Mucosa of gallbladder (tissue), 1 donor: ENCODE results near the gene PTPRN2. TPM values are rescaled to one million over a fixed set of nuclear protein-coding genes. Genes with fewer than 3 reads are reported as not detected.

Experiments
- DNase-seq: peaks from one replicate; pipeline ENCODE4 v3.0.0-alpha.2; 2020; ENCODE audit warnings: low spot score
- total RNA-seq: library from RNA; stranded (reverse); gene quantifications from one replicate; pipeline ENCODE4 v1.2.1, GENCODE V29; 2021
- donor health status: DM: no; HTN: no; CAD: no.

The PTPRN2 gene
- total RNA-seq, 1 donor from 2014 or later, result 11.9 TPM

DNA sequence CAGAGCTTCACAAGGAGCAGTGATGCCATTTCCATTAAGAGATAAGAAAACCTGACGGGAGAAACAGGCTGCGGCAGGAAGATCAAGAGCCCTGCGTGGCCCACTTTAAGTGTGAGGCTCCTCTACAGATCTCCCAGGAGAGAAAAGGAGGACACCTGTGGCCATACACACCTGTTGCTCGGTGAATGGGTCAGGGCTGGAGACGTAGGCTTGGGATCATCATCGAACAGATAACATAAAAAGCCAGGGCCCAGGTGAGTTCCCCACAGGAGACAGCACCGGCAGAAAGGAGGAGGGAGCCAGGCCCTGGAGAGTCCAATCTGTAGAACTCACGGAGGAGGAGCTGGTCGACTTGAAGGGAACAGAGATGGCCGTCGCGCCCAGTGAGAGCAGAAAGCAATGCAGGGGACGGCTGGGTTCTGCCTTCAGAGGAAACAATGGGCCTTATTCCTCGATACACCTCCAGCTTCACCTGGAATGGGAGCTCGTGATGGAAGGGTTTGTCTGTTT, 694.0 kb downstream of the PTPRN2 start:
- DNase-seq, result no peak

DNA sequence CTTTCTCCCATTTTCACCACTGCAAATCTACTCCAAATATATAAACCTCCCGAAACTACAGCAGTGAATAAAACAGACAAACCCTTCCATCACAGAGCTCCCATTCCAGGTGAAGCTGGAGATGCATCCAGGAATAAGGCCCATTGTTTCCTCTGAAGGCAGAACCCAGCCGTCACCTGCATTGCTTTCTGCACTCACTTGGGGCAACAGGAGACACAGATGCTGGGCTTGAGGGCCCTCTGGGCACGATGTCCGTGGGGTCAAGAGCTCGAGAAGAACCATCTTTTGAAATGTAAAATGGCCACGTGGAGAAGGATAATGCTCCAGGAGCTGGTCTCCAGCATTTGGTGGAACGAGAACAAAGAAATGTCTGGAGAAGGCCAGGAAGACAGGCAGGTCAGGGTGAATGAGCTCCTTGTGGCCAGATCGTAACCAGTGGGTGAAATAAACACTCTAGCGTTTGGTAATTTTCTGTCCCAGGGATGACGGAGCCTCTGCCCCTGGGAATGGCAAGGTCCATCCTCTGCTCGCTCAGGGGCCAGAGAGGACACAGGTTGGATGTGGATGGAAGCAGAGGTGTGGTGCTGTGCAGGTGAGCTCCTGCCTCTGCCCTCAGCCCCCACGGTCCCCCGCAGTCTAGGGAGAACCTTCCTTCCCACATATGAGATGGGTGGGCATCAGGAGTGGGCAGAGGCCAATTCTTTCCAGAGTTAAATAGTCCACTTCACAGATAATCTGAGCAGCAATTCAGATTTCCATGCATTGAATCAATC, 694.7 kb downstream of the PTPRN2 start:
- no peak for DNase-seq

DNA sequence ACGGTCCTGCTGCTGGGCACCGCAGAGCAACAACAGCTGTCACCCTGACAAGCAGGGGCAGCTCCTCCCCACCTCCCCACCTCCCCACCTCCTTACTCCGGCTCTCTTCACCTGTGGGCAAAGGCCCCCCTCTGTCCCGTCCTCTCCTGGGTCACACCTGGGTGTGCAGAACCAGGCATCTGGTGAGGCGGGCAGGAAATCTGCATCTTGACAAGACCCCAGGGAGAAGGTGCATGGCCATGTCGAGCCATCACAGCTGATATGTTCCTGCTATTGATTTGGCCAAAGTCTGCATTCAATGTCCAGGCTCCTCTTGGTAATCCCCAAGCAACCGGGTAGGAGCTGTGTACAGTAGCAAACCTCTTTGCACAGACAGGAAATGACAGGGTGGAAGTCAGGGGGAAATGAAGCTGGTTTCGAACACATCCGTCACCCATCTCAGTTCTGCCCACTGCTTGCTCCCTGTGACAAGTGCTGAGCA, 696.7 kb downstream of the PTPRN2 start:
- DNase-seq, result no peak

DNA sequence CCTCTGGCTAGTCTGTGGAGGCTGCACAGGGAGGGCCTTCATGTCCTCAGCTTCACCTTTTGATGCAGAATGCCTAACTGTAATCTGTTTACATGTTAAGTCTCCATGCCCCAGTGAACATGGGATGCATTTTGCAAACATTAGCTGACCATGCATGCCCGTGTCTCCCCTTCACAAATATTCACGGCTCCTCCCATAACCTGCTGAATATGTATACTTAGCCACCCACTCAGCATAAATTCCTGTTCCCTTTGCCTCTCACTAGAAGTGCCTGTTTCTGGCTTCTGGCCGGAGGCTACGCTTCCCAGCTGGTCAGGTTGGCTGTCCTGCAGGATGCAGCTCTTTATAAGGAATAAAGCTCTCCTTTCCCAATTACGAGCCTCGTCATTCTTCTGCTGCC, 698.1 kb downstream of the PTPRN2 start:
- DNase-seq, result no peak

DNA sequence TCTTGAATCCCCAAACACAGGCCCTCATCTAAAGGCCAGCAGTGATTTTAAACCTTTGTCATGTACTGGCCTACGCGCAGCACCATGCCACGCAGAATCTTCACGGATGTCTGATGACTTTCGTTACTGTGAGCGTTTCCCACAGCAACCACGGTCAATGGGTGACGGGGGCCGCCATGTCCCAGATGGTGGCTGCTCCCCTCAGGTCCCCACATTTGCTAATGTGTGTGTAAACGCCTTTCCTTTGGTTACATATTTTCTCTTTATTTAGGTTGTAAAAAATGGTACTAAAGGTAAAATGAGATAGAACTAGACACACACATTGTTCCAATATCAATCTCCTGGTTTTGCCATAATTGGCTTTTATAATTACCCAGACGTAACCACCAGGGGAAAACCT, 699.0 kb downstream of the PTPRN2 start:
- DNase-seq, result no peak

DNA sequence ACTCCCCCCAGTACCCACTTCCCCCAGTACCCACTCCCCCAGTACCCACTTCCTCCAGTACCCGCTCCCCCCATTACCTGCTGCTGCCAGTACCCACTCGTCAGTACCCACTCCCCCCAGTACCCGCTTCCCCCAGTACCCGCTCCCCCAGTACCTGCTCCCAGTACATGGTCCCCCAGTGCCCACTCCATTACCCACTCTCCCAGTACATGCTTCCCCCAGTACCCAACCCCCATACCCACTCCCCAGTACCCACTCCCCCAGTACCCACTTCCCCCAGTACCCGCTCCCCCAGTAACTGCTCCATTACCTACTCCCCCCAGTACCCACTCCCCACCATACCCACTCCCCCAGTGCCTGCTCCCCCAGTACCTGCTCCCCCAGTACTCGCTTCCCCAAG, 700.2 kb downstream of the PTPRN2 start:
- DNase-seq, result no peak

DNA sequence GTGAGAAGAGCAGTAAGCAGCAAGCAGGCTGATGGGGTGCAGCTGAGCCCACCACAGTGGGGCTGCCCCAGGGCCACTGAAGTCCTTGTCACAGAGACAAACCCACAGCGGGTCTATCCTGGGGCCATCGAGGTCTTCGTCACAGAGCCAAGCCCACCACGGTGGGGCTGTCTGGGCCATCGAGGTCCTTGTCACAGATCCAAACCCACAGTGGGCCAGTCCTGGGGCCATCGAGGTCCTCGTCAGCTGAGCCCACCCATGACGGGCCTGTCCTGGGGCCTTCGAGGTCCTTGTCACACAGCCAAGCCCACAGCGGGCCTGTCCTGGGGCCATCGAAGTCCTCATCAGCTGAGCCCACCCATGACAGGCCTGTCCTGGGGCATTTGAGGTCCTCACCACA, 700.9 kb downstream of the PTPRN2 start:
- no peak for DNase-seq

DNA sequence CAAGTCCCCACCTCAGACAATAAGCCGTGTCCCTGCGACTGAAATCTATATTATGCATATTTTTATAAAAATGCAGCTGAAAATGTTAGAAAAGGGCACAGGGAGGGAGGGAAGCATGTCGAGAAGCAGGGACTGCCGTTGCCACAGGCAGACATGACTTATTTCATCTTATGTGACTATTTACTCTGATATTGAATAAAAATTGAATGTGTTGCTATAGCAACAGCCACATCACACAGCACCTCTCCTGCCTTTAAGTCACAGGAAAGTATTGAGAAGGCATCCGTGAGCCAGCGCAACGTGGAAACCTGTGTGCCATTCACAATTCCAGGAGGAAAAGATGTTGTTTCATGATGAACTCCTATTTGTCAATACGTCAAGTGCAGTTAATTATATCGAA, 701.4 kb downstream of the PTPRN2 start:
- no peak for DNase-seq

DNA sequence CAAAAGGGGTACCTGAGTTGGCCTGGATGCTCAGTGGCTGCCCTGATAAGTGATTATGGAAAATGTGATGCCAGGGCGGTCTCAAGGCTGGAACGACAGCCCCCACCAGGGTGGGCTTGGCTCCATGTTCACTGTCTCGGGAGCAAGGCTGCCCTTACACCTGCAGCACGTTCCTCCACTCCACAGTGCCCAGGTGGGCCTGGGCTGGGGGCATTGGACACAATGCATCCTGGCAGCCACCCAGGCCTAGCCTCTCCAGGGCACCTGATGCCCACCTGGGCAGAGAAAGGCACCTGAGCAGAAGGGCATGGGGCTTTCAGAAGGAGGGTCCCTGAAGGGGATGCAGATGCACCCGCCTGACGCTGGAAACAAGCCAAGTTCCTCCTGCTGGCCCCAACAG, 702.5 kb downstream of the PTPRN2 start:
- DNase-seq, result no peak

DNA sequence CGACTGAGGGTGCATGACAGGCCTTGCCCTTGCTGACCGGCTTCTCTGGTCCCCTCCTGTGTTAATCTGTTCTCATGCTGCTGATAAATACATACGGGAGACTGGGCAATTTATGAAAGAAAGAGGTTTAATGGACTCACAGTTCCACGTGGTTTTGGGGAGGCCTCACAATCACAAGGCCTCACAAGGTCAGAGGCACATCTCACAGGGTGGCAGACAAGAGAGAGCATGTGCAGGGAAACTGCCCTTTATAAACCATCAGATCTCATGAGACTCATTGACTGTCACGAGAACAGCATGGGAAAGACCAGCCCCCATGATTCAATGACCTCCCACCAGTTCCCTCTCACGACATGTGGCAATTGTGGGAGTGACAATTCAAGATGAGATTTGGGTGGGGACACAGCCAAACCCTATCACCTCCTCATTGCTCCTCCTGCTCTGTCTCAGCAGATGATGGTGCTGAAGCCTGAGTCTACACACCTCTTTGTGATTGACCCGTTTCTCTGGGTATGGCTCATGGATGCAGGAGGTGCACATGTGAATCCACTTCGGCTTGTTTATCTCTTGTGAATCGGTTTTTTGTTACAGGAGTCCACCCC, 703.1 kb downstream of the PTPRN2 start:
- no peak for DNase-seq

DNA sequence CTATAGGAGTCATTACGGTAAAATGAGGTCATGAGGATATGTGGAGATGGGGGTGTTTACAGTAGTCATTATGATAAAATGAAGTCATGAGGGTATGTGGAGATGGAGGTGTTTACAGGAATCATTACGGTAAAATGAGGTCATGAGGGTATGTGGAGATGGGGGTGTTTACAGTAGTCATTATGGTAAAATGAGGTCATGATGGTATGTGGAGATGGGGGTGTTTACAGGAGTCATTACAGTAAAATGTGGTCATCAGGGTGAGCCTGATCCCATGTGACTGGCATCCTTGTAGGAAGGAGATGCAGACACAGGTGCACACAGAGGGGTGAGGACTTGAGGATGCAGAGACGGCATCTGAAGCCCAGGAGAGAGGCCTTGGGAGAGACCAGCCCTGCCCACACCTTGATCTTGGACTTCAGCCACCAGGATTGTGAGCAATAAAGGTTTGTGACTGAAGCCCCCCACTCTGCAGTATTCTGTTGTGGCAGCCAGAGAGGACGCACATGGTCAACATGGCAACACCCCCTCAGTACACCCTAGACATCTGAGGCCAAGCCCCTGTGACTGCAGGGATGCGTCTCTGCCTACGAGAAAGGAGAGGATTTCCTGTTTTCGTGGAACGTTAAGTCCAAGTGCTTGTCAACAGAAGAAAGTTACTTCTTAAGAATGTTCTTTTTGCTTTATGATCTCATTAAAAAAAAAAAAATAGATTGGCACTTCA, 706.4 kb downstream of the PTPRN2 start:
- no peak for DNase-seq

DNA sequence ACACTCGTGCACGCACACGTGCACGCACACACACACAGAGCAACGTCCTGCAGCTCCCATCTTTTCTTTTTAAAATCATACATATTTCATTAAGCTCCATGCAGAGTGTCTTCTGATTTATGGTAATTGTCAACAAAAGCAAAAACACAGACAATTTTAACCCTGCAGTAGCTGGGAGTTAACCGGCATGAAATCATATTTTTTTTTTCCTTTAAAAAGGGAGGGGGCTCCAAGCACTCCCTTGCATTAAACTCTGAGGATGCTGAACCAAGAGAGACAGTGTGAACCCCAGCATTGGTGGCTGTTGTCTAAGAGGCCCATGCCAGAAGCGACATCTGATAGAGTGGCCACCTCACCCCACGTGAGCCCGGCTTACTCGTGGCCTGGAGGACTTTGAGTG, 708.2 kb downstream of the PTPRN2 start:
- no peak for DNase-seq

DNA sequence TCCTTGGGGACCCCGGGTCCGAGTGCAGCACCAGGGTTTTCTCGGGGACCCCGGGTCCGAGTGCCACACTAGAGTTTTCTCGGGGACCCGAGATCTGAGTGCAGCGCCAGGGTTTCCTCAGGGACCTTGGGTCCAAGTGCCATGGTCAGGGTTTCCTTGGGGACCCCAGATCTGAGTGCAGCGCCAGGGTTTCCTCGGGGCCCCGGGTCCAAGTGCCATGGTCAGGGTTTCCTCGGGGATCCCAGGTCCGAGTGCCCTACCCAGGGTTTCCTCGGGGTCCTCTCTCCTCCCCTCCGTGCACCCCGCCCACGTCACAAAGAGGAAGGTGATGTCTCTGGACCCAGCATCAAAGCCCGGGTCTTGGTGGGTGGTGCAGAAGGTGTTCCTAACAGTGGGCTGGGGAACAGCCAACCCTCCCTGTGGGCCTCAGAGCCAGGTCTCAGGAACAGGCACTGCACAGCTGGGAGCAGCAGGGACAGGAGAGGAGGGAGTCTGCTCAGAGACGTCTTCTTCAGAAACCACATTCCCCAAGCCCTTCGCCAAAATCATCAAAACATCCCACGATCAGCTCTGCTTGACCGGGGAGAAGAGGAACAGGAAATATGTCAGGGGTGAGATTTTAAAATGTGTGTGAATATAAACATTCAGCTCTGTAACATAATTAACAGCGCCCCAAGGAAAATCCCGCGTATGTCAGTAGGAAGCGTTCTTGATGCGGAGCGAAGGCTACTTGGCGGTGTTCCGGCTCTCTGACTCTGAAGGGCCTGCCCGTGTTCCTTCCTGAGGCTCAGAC, 710.1 kb downstream of the PTPRN2 start:
- DNase-seq, result no peak

DNA sequence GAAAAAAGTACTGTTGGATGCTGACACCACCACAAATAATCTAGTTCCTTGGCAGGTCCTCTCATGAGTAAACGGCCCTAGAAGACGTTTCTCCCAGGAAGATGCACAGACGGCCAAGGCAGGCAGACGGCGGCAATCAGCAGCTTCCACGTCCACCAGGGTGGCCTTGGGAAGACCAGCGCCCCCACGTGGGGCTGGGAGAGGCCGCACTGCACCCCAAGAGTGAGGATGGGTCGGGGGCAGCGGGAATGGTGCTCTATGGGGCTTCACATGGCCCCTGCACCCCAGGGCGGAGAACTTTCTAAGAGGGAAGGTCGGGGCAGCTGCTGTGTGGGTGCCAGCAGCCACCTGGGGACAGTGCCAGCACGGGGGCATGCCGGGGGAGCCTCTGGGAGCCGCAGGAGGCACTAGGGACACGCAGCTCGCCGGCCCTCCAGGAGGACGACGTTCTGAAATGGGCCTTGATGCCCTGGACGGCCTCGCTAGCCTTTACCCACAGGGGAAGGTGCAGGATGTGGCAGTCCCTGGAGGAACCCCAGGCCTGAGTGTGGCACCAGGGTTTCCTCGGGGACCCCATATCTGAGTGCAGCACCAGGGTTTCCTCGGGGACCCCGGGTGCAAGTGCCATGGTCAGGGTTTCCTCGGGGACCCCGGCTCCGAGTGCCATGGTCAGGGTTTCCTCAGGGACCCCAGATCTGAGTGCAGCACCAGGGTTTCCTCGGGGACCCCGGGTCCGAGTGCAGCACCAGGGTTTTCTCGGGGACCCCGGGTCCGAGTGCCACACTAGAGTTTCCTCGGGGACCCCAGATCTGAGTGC, 710.9 kb downstream of the PTPRN2 start:
- no peak for DNase-seq

DNA sequence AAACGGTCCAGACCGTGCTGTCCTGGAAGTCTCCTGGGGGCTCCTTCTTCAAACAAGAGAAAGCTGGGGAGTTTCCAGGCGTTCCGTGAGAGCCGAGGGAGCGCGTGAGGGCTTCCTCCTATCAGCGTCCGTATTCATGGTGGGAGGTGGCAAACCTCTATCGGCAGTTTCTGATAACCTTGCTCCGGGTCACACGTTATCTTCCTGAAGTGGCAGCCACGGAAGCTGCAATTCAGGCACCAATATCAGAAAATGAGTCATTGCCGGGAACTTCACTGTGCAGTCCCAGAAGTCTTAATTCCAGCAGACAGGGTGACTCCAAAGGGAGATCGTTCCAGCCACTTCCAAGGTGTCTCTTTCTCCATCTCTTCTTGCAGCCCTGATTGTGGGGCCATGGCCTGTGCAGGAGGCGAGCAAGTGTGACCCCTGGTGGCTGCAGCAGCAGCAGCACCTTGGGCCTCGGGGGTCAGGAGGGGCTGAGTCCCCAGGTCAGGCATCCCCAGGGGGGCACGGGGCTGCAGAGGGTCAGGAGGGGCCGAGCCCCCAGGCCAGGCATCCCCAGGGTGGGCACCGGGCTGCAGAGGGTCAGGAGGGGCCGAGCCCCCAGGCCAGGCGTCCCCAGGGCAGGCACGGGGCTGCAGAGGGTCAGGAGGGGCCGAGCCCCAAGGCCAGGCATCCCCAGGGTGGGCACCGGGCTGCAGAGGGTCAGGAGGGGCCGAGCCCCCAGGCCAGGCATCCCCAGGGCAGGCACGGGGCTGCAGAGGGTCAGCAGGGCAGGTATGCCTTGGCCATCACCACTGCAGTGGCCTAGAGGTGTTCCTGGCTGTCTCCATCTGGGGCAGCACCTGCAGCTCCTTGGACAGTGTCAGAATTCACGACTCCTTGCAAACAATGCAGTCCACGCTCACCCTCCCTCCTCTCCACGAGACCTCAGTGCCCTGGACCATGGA, 712.1 kb downstream of the PTPRN2 start:
- no peak for DNase-seq

DNA sequence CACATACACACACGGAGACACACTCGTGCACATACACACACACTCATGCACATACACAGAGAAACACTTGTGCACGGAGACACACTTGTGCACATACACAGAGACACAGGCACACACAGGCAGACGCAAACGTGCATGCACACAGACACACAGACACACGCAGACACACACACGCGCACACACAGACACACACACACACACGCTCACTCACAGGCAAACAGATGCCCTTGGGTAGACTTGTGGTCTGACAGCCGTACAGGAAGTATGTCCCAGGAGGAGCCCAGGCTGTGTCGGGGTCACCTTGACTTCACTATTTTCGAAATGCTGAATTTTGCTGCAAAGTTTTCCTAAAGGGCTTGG, 712.8 kb downstream of the PTPRN2 start:
- no peak for DNase-seq

DNA sequence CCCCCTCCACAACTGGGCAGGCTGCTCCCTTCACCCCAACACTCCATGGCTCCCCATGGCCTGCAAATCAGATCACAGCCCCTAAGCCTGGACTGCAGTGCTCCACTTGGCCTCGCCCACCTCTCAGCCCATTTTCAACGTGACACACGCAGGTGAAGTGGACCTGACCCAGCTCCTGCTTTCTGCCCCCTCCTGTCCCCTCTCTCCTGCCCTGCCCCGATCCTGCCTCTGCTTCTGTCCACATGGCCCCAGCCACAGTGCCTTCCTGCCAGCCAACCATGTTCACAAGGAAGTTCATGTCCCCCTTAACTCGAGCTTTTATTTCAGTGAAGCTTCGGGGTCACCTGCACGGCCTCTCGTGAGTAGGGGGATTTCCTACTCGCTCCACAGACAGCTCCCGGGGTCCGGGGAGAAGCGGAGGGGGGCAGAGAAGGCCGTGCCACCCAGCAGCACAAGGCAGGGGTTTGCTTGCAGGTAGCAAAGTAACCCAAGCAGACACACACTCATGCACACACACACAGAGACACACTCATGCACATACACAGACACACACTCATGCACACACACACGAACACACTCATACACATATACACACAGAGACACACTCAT, 713.3 kb downstream of the PTPRN2 start:
- DNase-seq, result no peak

DNA sequence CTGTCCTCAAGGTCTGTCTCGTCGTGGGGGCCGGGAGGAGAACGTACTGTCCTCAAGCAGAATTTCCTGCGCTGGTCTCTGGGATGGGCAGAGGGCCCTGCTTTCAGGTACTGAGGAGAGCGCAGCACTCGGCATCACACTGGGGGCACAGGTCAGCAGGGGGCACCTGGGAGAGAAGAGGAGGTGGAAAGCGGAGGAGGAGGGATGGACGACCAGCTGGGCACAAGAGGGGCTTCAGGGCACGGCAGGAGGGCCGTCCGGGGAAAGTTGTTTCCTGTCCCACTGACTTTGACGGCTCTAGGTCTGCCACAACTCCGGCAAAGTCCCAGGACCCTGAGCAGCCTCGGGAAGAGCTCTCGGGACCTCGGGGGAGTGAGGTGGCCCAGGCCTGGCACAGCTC, 714.0 kb downstream of the PTPRN2 start:
- no peak for DNase-seq

DNA sequence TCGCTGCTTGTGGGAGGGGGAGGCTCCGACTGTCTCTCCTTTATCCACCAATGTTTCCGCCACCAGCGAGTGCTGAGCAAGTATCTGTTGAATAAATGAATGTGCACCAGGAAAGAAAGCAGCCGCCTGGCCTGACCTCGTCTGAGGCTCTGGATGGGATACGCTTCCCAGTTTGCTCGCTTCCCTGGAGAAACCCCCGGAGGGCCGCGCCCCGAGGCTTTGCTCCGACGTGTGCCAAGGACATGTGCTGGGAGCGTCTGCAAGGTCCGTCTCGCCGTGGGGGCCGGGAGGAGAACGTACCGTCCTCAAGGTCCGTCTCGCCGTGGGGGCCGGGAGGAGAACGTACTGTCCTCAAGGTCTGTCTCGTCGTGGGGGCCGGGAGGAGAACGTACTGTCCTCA, 714.4 kb downstream of the PTPRN2 start:
- no peak for DNase-seq

DNA sequence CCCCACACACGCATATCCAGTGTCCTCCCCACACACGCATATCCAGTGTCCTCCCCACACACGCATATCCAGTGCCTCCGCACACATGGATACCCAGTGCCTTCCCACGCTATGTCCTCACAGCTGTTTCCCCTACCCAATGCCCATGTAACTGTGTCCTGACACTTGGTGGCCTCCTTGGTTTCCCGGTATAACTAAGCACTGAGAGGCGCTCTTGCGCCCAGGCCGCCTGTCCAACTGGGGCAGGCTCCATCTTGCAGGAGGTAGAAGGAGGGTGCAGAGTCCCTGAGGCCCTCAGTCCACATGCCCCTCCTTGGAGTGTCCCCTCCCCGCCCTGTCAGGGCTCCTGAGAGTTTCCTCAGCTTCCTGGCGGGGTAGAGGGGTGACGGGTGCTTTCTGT, 715.2 kb downstream of the PTPRN2 start:
- DNase-seq, result no peak
